GF-D8 (cell line): ENCODE data around the gene JOSD2.

ENCODE experiments used
- DNase-seq: peaks from one replicate; lab custom pipeline; 2025; lab: John Stamatoyannopoulos, UW

JOSD2 gene

DNA sequence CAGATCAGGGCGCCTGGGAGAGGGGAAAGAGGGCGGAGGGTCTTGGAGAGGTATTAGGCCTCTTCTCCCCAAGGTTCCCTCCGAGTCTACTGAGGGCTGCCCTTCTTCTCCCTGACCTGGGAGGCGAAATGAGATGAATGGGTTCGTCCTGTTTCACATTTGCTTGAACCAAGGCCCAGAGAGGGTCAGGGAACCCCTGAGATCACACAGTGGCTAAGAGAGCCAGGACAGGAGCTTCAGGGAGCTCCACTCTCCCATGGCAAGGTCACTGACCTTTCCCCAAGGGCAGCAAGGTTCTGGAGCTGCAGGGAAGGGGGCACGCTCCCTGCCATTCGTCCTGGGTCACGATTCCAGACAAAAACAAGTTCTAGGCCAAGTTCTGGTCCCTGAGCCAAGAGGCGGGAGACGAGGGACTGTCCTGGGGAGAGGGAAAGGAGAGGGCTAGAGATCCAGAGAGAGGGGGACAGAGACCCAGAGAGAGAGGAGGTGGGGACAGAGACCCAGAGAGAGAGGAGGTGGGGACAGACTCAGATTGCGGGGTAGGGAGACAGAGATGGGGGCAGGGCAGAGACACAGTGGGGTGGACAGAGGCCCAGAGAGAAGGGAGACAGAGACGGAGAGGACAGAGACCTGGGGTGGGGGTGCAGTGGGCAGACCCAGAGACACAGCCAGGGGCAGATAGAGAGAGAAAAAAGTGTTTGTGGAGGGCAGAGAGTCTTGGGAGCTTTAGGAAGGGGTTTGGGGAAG is 2.2 kb upstream of the JOSD2 start:
- DNase-seq, result no peak

DNA sequence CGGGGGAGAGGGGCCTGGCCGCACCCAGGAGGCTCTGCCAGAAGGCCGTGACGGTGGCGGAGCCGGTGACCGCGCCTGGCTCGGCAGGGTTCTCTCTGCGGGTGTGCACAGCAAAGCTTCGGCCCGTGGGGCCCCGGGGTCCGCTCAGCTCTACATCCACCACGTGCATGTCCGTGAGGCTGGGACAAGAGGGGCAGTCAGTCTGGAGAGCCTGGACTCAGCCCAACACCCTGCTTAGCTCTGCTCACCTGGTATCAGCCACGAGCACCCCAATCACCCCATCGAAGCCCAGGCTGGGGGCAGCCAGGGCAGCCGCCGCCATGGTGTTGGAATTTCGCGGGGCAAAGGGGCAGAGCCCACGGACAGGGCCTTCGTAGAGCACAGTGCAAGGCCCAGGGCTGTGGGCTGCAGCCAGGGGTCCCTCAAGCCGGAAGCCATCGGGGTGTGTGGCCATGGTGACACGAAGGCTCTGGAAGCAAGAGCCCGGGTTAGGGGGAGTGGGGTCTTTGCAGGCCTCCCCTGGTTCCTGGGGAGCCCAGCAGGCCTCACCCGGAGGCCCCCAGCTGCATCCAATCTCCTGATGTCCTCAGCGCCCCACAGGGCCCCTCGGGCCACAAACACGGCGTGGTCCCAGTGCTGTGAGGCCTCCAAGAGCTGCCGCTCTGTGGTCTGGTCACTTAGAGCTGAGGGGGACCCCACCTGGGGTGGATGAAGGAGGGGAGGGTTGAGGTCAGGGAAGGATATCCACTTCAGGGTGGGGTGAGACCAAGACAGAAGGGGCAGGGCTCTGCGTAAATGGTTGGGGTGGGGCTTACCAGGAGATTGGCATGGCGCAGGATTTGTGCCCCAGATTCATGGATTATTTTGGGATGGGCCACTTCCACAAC is 1.4 kb upstream of the JOSD2 start:
- DNase-seq, result no peak

DNA sequence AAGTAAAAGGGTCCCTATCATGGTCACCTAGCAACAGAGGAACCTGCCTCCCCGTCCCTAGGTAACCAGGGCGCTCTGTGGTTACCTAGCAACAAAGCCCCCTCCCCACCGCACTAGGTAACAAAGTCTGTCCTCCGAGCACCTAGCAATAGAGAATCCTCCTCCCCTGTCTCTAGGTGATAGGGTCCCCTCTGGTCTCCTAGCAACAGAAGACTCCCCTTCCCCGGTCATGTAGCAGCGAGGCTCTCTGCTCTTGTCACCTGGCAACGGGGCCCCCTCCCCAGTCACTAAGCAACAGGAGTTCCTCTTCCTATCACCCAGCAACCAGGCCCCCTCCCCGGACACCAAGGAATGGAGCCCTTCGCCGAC is 307 bp downstream of the JOSD2 start:
- DNase-seq, result no peak

DNA sequence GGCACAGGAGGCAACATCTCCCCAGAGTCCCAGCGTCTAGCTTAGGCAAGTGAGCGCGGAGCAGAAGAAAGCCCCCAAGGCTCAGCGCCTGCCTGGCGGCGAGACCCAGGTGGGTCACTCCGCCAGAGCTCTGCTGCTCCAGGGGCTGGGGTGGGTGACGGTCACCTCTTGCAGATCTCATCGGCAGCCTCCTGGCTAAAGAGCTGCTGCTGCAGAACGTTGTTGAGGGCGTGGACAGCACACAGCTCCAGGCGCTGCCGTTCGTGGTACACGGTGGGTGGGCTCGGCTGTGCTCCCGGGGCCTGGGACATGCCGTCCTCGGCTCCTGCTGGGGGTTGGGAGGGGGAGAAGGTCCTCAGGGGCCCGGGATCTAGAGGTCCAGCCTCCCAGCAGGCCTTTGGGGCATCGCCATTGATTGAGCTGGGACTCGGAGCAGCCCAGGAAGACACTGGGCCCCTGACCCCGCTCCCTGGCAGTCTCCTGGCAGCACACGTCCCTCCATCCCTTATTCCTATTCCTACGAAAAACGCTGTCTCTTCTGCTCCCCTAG is 795 bp downstream of the JOSD2 start:
- DNase-seq, result no peak

DNA sequence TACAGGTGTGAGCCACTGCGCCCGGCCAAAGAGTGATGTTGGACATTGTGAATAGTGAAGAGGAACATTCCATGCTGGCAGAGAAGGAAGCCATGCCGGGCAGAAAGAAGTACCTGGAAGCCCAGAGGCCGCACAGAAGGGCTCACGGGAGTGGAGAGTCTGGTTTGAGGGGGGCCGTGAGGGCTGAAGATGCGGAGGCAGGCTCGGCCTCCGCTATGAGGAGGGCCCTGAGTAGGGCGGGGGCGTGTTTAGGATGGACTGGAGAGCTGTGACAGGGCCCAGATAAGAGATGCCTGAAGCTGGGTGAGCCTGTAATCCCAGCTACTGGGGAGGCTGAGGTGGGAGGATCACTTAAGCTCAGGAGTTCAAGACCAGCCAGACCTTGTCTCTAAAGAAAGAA is 1.6 kb downstream of the JOSD2 start:
- DNase-seq, result no peak

DNA sequence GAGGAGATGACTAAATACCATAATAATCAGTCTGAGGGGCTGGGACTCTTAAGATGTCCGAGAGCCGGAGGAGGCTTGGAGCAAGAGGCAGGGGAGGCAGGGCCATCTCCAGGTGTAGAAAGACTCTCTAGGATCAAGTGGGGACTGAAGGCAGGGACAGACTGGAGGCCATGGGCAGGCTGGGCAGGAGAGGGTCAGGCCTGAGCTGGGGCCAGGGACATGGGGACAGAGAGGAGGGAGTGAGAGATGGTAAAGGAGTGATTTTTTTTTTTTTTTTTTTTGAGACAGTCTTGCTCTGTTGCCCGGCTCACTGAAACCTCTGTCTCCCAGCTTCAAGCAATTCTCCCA is 2.2 kb downstream of the JOSD2 start:
- no peak for DNase-seq

DNA sequence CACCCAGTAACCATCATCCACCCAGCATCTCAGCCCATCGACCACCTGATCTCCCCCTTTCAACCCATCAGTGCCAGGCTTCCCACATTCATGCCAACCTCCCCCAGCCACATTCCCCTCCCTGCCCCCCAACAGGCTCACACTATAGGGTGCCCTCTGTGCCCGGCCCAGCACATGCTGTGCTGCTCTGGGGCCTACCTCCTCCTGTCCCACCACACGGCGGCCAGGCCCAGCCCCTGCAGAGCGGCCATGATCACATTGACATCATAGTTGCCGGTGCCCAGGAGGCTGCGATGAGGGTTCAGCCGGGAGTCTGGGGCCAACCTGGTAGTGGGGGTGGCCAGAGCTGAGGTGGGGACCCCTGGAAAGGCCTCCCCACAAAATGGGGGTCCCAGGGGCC is 3.6 kb downstream of the JOSD2 start:
- no peak for DNase-seq

DNA sequence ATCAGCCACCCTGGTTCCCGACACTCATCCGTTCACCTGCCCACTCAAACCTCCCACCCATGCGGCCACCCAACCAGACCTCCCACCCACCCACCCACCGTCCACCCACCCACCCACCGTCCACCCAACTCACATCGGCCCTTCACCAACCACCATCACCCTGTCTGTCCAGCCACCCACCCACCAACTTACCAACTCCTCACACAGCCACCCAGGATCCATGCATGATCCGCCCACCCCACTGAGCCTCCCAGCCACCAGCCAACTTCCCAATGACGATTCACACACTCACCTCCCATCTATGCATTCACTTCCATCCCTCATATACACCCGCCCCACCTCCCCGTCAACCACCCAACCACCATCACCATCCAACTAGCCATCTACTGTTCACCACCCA is 4.3 kb downstream of the JOSD2 start:
- no peak for DNase-seq

DNA sequence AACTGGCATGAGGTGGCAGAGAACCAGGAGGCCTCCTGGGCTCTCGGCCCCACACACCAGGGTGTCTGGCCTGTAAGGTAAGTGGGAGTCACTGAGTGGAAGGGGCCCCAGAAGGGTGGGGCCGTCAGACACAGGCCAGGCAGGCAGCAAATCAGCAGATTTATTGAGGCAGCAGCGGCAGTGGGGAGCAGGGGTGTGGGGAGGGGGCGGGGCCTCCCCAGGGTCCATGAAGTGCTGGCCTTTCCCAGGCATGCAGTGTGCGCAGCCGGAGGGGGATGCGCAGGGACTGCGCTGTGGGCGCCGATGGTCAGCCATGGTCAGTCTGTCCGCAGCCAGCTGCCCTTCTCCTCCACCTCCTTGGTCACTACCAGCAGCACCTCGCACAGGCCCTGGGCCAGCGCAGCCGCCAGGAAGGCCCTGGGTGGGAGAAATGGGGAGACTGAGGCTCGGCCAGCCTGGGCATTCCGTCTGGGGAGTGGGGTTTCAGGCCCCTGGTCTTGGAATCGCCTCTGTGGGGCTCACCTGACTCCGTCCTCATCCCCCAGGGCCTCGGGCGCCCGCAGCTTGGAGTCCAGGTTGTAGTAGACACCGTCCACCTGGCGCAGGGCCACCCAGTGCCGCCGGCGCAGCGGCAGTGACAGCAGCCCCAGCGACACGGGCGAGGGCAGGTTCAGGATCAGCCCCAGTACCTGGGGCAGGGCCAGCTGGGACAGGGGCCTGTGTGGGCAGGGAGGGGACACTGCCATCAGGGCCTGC is 5.0 kb downstream of the JOSD2 start:
- no peak for DNase-seq

DNA sequence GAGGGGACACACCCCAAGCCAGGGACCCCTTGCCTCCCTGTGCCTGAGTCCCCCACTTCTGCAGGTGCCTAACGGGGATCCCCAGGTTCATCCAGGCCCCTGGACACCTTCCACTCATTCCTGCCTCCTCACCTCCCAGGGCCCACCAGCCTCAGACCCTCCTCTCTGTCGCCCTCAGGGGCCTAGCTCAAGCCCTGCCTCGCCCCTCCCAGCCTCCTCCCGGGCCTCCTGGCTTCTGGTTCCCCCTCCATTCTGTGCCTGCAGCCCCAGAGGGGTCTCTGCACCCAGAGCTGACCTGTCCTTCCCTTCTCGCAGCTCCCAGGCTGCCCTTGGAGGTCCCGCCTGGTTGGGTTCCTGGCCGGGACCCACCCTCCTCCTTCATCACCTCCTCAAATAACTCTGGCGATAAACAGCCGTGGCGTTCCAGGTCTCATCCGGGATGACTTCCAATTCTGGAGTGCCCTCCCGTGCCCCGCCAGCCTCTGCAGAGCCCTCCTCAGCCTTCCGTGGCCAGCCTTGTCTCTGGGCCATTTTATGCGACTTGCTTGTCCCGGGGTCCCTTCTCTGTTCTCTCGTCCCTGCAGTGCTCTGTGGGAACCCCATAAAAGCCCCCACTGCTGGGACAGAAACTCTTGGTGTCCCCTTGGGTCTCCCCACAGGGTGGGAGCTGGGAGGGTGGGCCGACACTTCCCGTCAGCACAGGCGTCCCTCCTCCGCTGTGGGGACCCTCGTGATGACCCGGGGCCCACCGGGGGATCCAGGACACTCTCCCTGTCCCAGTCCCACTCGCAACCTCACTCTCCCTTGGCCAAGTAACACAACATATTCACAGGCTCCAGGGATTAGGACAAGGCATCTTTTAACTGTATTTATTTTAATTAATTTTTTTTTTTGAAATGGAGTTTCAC is 9.2 kb downstream of the JOSD2 start:
- DNase-seq, result no peak

DNA sequence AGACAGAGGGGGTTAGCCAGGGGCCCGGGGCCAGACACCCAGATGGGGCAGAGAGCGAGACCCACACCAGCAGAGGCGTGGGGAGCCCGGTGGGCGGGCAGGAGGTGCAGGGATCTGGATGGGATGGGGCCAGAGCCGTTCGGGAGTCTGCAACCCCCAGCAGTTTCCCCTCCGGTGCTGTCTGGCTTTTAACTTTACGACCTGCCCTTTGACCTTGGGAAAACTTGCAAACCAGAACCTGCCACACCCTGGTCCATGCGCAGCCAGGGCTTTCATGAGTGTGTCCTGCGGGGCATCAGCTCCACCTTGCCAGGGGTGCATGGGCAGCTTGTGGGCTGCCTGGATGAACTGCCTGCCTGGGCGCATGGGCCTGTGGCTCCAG is 9.8 kb downstream of the JOSD2 start:
- no peak for DNase-seq

DNA sequence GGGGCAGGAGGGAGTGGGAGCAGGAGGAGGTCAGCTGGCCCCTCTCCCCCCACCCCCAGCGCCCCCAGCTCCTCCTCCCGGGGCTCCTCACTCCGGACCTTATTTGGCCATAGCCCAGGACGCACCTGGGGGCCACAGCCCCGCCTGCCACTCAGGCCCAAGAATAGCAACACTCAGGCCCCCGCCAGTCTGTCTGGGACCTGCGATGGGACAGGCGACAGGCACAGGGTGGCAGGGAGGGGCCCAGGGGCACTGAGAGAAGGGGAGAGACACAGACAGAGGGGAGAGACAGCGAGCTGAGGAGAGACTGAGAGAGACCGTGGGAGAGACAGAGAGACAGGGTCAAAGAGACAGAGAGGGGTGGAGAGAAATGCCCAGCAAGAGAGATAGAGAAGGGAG is 10.2 kb downstream of the JOSD2 start:
- DNase-seq, result no peak

DNA sequence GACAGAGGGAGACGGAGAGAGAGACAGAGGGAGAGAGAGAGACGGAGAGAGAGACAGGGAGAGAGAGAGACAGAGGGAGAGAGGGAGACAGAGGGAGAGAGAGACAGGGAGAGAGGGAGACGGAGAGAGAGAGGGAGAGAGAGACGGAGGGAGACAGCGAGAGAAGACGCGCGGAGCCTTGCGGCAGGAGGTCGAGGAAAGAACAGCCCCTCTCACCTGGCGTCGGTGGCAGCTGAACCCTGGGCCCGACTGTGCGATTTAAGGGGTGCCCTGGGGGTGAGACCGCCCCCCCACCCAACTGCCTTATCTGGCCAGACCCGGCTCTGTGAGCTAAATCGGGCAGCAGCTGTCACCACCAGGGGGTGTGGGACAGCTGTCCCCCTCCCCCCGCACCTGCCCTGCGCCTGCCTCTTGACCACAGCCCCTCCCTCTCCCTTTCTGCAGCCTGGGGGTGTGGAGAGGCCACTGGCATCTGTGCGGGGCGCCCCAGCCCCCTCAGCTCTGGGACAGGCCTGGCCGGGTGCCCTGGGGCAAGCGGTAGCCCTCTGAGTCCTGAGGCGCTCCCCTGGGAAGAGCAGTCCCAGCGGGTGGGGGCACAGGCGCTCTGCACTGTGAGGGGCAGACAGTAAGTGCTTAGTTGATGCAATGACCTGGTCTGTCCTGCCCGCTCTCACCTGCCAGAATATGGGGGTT is 10.8 kb downstream of the JOSD2 start:
- no peak for DNase-seq

DNA sequence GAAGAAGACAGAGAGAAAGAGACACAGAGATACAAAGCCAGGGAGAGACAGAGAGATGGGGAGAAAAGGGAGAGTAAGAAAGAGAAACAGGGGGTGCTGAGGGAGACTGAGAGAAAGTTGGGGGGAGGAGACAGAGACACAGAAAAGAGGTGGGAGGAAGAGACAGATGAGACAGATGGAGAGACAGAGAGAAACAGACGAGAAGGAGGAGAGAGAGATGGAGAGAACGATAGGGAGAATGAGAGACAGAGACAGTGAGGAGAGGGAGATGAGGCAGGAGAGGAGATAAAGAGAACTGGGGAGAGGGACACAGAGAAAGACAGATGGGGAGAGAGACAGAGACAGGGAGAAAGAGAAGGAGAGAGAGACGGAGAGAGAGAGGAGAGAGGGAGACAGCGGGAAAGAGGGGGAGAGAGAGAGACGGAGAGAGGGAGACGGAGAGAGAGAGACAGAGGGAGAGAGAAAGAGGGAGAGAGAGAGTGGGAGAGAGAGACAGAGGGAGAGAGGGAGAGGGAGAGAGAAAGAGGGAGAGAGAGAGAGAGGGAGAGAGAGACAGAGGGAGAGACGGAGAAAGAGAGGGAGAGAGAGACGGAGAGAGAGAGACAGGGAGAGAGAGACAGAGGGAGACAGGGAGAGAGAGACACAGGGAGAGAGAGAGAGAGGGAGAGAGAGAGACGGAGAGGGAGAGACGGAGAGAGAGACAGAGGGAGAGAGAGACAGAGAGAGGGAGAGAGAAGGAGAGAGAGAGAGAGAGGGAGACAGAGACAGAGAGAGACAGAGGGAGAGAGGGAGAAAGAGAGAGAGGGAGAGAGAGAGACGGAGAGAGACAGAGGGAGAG is 12.6 kb downstream of the JOSD2 start:
- no peak for DNase-seq

DNA sequence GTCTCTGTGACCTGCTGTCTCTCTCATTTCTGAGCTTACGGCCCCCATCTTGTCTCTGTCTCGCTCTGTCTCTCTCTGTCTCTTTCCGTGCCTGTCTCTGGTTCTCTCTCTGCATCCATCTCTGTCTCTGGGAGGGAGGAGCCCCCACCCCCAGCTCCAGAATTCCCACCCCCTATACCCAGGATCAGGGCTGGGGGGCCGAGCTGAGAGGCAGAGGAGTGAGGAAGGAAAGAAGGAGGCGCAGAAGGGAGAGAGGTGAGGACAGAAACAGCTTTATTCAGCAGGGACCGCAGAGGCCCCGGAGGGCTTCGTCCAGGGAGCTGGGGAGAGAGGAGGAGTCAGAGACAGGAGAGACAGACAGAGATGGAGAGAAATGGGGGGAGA is 14.0 kb downstream of the JOSD2 start:
- no peak for DNase-seq

DNA sequence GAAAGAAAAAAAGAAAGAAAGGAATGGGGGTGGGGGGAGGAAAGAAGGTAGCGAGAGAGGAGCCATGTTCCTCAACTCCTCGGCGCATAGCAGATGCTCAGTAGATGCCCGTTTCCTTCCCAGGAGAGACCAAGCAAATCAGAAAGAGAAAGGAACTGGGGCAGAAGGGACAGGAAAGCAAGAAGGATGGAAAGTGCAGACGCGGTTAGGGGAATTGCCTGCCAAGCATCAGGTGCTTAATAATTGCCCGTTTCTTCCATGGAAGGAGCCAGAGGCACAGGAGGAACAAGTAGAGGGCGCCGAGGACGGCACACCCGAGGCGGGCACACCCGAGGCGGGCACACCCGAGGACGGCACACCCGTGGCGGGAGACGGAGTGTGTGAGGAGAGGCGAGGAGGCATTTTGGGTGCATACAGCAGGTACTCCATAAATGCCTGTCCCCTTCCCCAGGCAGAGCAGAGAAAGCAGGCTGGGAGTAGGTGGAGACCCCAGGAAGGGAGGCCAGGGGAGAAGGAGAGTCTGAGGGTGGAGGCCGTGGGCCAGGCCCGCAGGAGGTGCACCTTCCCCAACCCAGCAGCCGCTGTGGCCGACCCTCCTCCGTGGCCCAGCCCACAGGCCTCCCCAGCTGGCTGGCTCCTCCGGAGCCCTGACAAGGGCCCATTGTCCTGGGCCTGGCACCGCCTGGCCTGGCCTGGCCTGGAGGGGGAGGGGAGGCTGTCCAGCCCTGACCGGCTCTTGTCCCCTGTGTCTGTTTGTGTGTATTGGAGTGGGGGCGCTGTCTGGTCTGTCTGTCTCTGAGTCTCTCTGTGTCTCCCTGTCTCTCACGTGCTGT is 14.6 kb downstream of the JOSD2 start:
- DNase-seq, result no peak

DNA sequence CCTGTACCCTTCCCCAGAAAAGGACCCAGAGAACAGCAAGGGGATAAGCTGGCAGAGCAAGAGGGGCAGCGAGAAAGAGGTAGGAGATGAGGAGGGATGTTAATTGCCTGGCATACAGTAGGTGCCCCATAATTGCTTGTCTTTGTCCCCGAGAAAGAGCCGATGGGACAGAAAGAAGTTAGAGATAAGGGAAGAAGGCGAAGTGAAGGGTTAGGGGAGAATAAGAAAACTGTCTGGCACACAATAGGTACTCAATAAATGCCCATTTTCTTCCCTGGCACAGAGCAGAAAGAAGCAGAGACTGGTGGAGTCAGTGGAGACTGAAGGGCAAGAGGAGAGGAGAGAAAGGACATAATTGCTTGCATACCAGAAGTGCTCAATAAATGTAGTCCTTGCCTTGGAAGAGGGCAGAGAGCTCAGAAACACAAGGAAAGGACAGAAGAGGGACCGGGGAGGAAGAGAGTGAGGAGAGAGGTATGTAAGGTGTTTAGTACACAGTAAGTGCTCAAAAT is 15.9 kb downstream of the JOSD2 start:
- no peak for DNase-seq

DNA sequence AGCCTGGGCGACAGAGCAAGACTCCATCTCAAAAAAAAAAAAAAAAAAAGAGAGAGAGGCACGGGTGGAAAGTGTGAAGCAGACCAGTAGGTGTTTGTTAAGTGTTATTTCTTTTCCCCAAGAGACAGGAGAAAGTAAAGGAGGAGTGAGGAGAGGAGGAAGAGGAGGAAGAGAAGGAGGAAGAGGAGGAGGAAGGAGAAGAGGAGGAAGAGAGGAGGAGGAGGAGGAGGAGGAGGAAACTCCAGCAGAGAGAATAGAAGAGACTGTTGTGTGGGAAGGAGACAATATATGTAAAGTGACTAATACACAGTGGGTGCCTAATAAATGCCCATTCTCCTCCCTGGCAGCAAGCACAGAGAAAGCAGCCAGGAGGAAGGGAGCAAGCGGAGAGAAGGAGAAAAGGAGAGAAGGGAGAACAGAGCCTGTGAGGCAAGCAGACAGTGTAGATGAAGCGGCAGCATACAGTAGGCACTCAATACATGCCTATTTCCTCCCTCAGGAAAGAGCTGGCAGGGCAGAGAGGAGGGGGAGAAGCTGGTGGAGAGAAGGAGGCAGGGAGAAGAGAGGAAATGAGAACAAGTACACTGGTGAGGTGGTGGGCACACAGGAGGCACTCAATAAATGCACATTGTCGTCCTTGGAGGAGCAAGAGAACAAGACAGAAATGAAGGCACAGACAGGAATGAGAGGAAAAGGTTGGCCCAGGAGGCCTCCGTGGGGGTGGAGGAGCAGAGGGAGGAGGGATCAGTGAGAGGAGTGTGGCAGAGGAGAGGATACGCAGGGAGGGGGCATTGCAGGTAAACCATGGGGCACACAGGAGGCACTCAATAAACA is 16.6 kb downstream of the JOSD2 start:
- no peak for DNase-seq
